HG03135 (cell line): Measurements from ENCODE around the gene ECSIT.

ENCODE experiments used
- ATAC-seq: cut with Tn5 transposase; IDR thresholded peaks from one replicate; pipeline ENCODE4 v1.9.1; 2021; ENCODE audit warnings: mild to moderate bottlenecking, moderate library complexity; ENCODE audit not compliant: unreplicated experiment

Gene ECSIT

DNA sequence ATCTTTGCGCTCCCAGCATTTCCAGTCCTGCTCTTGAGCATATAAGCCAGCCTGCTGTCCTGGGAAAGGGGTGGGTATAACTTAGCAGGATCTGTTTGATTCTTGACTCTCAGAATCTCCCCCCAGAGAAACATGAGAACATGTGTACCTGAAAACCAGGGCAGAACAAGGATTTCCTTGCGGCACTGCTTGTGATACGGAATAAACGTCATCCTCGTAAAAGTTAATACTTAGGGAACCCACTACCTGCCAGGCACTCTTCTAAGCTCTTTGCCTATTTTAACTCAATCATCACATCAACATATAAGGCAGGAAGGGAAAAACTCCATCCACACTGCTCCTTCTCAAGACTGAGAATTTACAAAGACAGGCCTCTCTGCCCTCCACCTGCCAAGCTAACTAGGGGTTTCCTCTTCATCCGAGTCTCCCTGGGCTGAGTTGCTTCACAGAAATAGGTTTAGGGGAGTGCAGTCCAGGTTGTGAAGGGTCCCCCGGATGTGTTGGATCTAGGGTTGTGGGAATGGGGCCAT, 24.4 kb downstream of the ECSIT start:
- no peak for ATAC-seq

GRCh38 chr19:11499890-11500420, 29.0 kb downstream of the ECSIT start:
- no peak for ATAC-seq

DNA sequence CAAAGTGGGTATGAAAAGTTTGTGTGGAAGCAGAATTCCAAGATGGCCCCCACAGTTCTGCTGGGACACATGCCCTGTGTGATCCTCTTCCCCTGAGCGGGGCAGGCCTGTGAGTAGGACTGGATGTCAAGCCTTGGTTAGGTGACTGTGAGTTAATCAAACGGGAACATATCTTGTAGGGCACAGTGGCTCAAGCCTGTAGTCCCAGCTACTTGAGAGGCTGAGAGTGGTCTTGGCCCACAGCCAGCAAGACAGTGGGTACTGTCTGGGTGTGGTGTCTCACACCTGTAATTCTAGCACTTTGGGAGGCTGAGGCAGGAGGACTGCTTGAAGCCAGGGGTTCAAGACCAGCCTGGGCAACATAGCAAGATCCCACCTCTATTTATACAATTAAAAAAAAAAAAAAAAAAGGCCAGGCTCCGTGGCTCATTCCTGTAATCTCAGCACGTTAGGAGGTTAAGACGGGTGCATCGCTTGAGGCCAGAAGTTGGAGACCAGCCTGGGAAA, 29.7 kb downstream of the ECSIT start:
- no peak for ATAC-seq

GRCh38 chr19:11496391-11497163, 32.4 kb downstream of the ECSIT start:
- ATAC-seq, result no peak

GRCh38 chr19:11495885-11496284, 33.0 kb downstream of the ECSIT start:
- ATAC-seq, result no peak

DNA sequence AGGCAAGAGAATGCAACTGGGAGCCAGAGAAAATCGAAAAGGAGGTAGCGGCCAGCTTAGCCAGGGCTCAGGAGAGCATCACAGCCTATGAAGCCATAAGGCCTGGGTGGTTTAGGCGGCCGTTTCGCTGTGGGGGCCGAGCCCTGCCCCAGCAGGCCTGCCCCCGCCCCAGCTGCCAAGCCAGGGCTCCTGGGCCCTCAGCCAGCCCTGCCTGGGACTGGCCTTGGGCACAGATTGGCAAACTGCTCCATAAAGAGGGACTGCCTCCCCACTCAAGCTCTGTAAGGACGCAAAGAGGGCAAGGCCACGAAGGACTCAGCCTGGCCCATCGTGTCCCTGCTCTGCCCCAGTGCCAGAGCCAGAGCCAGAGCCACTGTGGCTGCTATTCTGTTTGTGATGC, 33.5 kb downstream of the ECSIT start:
- no peak for ATAC-seq

- no peak for ATAC-seq
These were observed 34.2 kb downstream of the ECSIT start for GRCh38 chr19:11494634-11495285.

DNA sequence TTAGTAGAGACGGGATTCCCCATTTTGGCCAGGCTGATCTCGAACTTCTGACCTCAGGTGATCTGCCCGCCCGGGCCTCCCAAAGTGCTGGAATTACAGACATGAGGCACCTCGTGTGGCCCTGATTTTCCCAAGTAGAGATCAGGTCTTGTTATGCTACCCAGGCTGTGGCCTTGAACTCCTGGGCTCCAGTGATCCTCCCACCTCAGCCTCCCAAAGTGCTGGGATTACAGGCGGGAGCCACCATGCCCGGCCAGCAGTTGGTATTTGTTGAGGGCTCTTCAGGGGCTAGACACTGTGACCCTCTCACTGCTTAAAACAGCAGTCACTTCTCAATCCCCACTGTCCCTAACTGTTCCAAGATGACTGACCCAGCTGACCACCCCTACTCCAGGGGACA, 39.6 kb downstream of the ECSIT start:
- ATAC-seq, result no peak

DNA sequence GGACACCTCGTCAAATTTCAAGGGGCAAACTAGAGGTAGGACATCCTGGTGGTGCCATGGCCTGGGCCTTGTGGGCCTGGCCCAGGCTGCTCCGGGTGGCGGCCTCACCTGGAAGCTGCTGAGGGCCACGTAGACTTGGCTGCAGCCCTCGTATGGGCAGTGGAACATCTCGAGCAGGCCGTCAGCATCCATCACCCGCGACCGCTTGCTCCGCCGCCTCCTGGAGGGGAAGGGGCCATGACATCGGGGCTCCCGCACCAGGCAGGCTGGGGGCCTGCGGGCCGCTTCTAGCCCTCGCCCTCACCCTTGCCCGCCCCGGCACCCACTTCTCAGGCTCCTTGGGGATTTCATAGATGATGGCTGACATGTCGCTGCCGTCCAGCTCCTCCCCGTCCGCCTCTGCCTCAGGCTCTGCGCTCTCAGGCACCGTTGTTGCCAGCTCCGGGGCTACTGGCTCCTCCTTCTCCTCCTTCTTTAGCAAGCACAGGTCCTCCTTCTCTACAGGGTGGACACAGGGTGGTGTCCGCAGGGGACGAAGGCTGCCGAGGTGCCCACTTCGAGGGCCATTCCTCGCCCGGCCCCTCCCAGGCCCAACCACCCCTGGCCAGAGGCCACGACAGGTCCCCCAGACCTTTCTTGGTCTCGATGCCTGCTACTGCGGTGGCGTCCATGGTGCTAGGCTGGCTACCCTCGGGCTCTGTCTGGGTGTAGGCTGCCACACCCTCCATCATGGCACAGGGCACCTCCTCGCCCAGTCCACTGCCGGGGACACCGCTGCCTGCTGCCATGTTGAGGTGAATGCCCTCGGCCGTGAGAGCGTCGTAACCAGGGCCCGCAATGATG, 42.1 kb downstream of the ECSIT start:
- ATAC-seq, result no peak

DNA sequence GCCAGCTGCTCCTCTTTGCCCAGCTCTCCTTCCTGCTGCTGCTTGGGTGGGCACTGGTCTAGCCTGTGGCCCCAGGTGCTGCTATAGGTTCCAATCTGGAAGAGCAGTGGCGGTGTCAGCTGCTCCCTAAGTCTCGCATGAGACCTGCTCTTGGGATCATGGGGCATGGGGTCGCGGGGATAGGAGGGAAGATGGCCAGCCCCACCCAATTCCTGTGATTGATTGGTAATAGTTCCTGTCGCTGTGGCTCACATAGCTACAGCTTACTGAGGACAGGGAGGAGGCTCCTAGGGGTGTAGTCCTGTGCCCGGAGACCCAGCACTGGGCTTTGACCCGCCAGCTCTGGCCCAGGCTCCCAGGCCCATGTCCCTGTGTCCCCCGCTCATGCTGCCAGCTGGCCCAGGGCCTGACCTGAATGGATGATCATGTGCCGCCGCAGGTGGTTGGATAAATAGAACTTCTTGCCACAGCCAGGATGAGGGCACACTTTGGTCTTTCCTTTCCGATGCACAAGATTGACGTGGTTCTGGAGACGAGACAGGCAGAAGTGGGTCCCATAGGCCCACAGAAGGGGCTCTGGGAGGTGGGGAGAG, 43.6 kb downstream of the ECSIT start:
- no peak for ATAC-seq

GRCh38 chr19:11483366-11484111, 45.4 kb downstream of the ECSIT start:
- no peak for ATAC-seq

DNA sequence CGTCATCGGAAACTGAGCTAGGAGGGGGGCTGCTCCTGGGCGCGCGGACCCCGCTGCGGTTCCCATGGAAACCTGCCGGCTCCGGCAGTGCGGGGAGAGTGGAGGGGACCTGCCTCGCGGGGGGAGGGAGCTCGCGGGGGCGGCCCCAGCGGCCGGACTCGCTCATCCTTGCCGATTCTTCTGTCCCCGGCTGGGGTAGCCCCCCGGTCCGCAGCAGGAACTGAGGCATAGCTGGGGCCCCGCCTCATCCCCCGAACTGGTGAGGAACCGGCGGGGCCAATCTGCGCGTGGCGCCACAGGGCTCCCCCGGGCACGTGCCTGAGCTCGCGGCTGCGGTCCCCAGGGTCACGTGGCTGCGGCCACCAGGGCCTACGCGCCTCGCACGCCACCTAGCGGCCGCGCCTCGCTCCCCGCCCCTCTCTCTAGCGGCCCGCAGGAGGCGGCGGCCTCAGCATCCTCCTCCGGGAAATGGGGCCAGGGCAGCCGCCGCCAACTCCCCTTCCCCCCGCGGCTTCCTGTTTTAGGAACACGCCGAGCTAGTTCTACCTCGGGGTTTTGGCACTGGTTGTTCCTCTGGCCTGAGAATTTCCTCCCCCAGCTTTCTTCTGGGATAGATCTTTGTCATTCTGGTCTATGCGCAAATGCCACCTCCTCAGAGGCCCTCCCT, 46.4 kb downstream of the ECSIT start:
- ATAC-seq, result peak; percentile 51

GRCh38 chr19:11481534-11482383, 47.2 kb downstream of the ECSIT start:
- peak; percentile 56 for ATAC-seq

DNA sequence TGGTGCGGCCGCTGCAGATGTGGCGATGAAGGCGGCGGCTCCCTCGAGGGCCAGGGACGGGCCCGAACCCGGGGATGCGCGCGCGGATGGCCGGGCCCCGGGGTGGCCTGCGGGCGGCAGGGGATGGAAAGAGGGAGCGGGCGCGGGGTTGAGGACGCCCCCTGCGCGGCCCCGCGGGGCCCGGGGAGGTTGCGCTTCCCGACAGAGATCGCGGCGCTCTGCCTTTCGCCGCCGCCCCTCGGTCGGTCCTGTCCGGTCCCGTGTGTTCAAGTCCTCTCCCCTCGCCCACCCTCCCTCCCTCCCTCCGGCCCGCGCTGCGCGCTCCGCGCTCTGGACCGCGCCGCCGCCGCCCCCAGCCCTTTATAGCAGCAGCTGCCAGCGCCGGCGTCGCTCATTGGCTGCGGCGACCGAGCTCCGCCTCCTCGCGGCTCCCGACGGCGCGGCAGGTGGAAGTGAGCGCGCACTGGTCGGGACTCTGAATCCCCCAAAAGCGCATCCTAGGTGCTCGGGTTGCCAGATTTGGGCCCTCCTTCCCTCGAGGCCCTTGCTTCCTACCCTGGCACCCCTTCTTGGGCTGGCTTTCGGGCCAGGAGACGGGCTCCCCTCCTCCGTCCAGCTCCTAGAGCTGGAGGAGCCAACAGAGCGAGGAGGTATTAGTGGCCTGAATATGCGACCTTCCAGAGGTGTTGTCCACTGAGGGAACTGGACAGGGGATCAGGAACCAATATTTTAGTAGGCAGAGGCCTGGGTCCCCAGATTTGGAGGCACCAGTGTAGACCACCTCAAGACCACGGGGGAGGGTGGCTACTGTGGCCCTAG, 48.0 kb downstream of the ECSIT start, which contains the start of gene ELAVL3:
Gene ELAVL3 (minus strand): TSS at position 332 of the 819 bp plus-strand sequence. CDS start 438 bp downstream, outside the sequence.
- no peak for ATAC-seq

- ATAC-seq, result no peak
These were observed 48.8 kb downstream of the ECSIT start for GRCh38 chr19:11479898-11480714.

GRCh38 chr19:11479090-11479897, 49.6 kb downstream of the ECSIT start:
- ATAC-seq, result no peak
